Fibroblast of skin of left quadriceps (primary cell): ENCODE measurements around the gene ZNF460.

Experiments used
- DNase-seq, 2 experiments: peaks; one replicate each; pipeline ENCODE4 v3.0.0-alpha.2; 2013; ENCODE audit warnings: low read depth in 2 of 2

ZNF460 gene

GRCh38 chr19:57280962-57281400 lies 696 bp downstream of the ZNF460 start:
- no peak for DNase-seq

- DNase-seq = no peak
These were observed 1.8 kb downstream of the ZNF460 start for GRCh38 chr19:57282011-57282643.

GRCh38 chr19:57288373-57288772 lies 8.1 kb downstream of the ZNF460 start:
- no peak for DNase-seq

- DNase-seq = no peak
These were observed 10.7 kb downstream of the ZNF460 start for GRCh38 chr19:57290970-57291369.

GRCh38 chr19:57292547-57292946 lies 12.3 kb downstream of the ZNF460 start:
- DNase-seq = no peak

- no peak for DNase-seq
These were observed 13.4 kb downstream of the ZNF460 start for GRCh38 chr19:57293719-57294118.

GRCh38 chr19:57302020-57302465 lies 21.8 kb downstream of the ZNF460 start:
- DNase-seq = peak; percentile 49 to 53

GRCh38 chr19:57302727-57303401 lies 22.6 kb downstream of the ZNF460 start:
- DNase-seq = no peak

- no peak for DNase-seq
These were observed 24.8 kb downstream of the ZNF460 start for GRCh38 chr19:57305056-57305455.

GRCh38 chr19:57308514-57308913 lies 28.2 kb downstream of the ZNF460 start:
- no peak for DNase-seq

- DNase-seq = no peak
These were observed 30.5 kb downstream of the ZNF460 start for GRCh38 chr19:57310792-57311191.

GRCh38 chr19:57314146-57314545 lies 33.9 kb downstream of the ZNF460 start:
- no peak for DNase-seq

- no peak for DNase-seq
These were observed 37.2 kb downstream of the ZNF460 start for GRCh38 chr19:57317503-57317902.

GRCh38 chr19:57319869-57320179 lies 39.5 kb downstream of the ZNF460 start:
- no peak for DNase-seq

GRCh38 chr19:57320180-57321084 lies 40.1 kb downstream of the ZNF460 start, which contains the start of gene ZNF543:
ZNF543 (plus strand) TSS chr19:57320472; CDS start chr19:57320854, 382 bp downstream.
- peak; percentile 90 to 91 for DNase-seq

GRCh38 chr19:57321116-57321515 lies 40.8 kb downstream of the ZNF460 start:
- DNase-seq = no peak

GRCh38 chr19:57321751-57322150 lies 41.5 kb downstream of the ZNF460 start:
- no peak for DNase-seq

- DNase-seq = no peak
These were observed 44.7 kb downstream of the ZNF460 start for GRCh38 chr19:57324992-57325391.

GRCh38 chr19:57327993-57328392 lies 47.7 kb downstream of the ZNF460 start:
- DNase-seq = no peak

GRCh38 chr19:57334191-57334590 lies 53.9 kb downstream of the ZNF460 start:
- DNase-seq = no peak

- no peak for DNase-seq
These were observed 58.6 kb downstream of the ZNF460 start for GRCh38 chr19:57338877-57339276.

GRCh38 chr19:57342582-57342981 lies 62.3 kb downstream of the ZNF460 start:
- DNase-seq = no peak
